Hepatocyte (in vitro differentiated cells): ENCODE measurements around the gene PAX4. TPM values are rescaled to one million over a fixed set of nuclear protein-coding genes. Genes with fewer than 3 reads are reported as not detected.

Experiments used
- DNase-seq: peaks from one replicate; pipeline ENCODE4 v3.0.0-alpha.2; 2016; ENCODE audit warnings: low spot score
- H2AFZ ChIP-seq: fragments of 200-600 bp; sonication (generic); 2 replicates; pipeline ENCODE4 v1.6.0; 2016; ENCODE audit warnings: antibody characterized with exemption, mild to moderate bottlenecking
- H3K27ac ChIP-seq: fragments of 200-600 bp; sonication (generic); 2 replicates; pipeline ENCODE4 v1.5.1; 2016; ENCODE audit warnings: mild to moderate bottlenecking
- H3K27me3 ChIP-seq: fragments of 200-600 bp; sonication (generic); 2 replicates; pipeline ENCODE4 v1.6.1; 2016
- H3K36me3 ChIP-seq: fragments of 200-600 bp; sonication (generic); replicated peaks from 2 replicates; pipeline ENCODE4 v1.5.1; 2016; ENCODE audit warnings: low read depth; ENCODE audit not compliant: insufficient read depth
- H3K4me1 ChIP-seq: fragments of 200-600 bp; sonication (generic); 2 replicates; pipeline ENCODE4 v1.5.1; 2016; ENCODE audit warnings: mild to moderate bottlenecking, moderate library complexity; ENCODE audit not compliant: insufficient read depth
- H3K4me2 ChIP-seq: fragments of 200-600 bp; sonication (generic); 2 replicates; pipeline ENCODE4 v1.6.0; 2016
- H3K4me3 ChIP-seq: fragments of 200-600 bp; sonication (generic); 2 replicates; pipeline ENCODE4 v1.5.1; 2016; ENCODE audit warnings: mild to moderate bottlenecking
- H3K79me2 ChIP-seq: fragments of 200-600 bp; sonication (generic); 2 replicates; pipeline ENCODE4 v1.6.0; 2017; ENCODE audit warnings: mild to moderate bottlenecking
- H3K9me2 ChIP-seq: fragments of 200-600 bp; sonication (generic); replicated peaks from 2 replicates; pipeline ENCODE4 v1.6.0; 2017; ENCODE audit warnings: mild to moderate bottlenecking; ENCODE audit not compliant: insufficient read depth
- H3K9me3 ChIP-seq: fragments of 200-600 bp; sonication (generic); 2 replicates; pipeline ENCODE4 v1.5.1; 2016; ENCODE audit warnings: low read depth, mild to moderate bottlenecking
- H4K20me1 ChIP-seq: fragments of 200-600 bp; sonication (generic); 2 replicates; pipeline ENCODE4 v1.6.0; 2016; ENCODE audit warnings: mild to moderate bottlenecking; ENCODE audit not compliant: insufficient read depth, poor library complexity, severe bottlenecking
- EZH2 ChIP-seq: fragments of 200-600 bp; sonication (generic); IDR thresholded peaks from 2 replicates; pipeline ENCODE4 v1.6.1; 2016; ENCODE audit warnings: antibody characterized with exemption, mild to moderate bottlenecking, borderline replicate concordance
- EZH2phosphoT487 ChIP-seq: fragments of 200-600 bp; sonication (generic); IDR thresholded peaks from one replicate; pipeline ENCODE4 v1.6.1; 2018; ENCODE audit warnings: antibody characterized with exemption, mild to moderate bottlenecking, low read depth, moderate library complexity; ENCODE audit not compliant: unreplicated experiment, severe bottlenecking
- WGBS: methylation state at CpG from one replicate; pipeline ENCODE4 v1.1.6; 2016; ENCODE audit warnings: low lambda C conversion rate; ENCODE audit errors: missing lambda C conversion rate; 5-methylcytosine and 5-hydroxymethylcytosine counted together
- polyA plus RNA-seq: library from polyadenylated mRNA; unstranded; fragments of >200 nt; fragmentation: Nextera tagmentation; extraction: Ambion mirVana; gene quantifications from 2 replicates; pipeline ENCODE4 v1.2.1, GENCODE V29; 2016
- total RNA-seq: library from RNA; depleted of rRNA; stranded (reverse); fragments of >200 nt; gene quantifications from 2 replicates; pipeline ENCODE4 v1.2.3, GENCODE V29; 2014

PAX4 gene
- total and polyA plus RNA-seq, 2 experiments from 2014 or later, result 0.30 to 0.65 TPM

DNA sequence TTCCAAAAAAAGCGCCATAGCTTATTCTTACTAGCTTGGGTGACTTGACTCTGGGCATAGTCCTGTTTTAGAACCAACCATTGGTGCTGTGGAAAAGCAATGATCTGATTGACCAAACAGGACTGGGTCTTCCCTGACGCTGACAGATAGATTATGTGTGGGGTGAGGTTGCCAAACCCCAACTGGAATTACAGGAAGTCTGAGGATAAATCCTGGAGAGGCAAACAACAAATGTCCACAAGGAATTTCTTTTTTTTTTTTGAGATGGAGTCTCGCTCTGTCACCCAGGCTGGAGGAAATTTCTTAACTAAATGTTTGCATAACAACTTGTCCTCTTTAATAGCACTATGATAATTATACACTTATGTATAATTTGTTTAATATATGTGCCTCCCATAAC lies 51.7 kb downstream of the PAX4 start:
- Histone ChIP-seq H3K9me3 (no peaks in the 10 kb centered on the region), H3K27ac (no peak overlapping the region), H3K79me2 (no peaks in the 10 kb centered on the region), H3K4me2 (no peak overlapping the region), H4K20me1 (no peaks in the 10 kb centered on the region), H3K4me3 (no peak overlapping the region), H2AFZ (no peak overlapping the region), H3K27me3 (no peaks in the 10 kb centered on the region), H3K36me3 (no peaks in the 10 kb centered on the region), H3K4me1 (no peaks in the 10 kb centered on the region), H3K9me2 (no peaks in the 10 kb centered on the region)
- 89% methylated on average over 3 of the region's 3 CpGs for WGBS
- TF ChIP-seq EZH2, result no peak
- TF ChIP-seq EZH2phosphoT487, result no peak
- no peak for DNase-seq

Other genes starting within 250 kb of the PAX4 start
- gene ZNF800, start 225.4 kb downstream of the PAX4 start, total RNA-seq, result 31.3 and 41.5 TPM in 2 replicates
- gene ZNF800, start 225.4 kb downstream of the PAX4 start, polyA plus RNA-seq, result 12.1 and 14.3 TPM in 2 replicates
- 15.4 TPM in 2 replicates for gene GCC1, start 32.5 kb downstream of the PAX4 start, total RNA-seq
- 12.3 and 13.0 TPM in 2 replicates for gene GCC1, start 32.5 kb downstream of the PAX4 start, polyA plus RNA-seq
- 194 and 243 TPM in 2 replicates for gene ARF5, start 29.7 kb downstream of the PAX4 start, total RNA-seq
- gene ARF5, start 29.7 kb downstream of the PAX4 start, polyA plus RNA-seq, result 237 and 289 TPM in 2 replicates
- 0.96 and 1.7 TPM in 2 replicates for gene FSCN3, start 24.4 kb downstream of the PAX4 start, total RNA-seq
- not detected in 2 replicates for gene FSCN3, start 24.4 kb downstream of the PAX4 start, polyA plus RNA-seq
- gene SND1, start 34.1 kb upstream of the PAX4 start, total RNA-seq, result 200 and 205 TPM in 2 replicates
- gene SND1, start 34.1 kb upstream of the PAX4 start, polyA plus RNA-seq, result 130 and 141 TPM in 2 replicates